ENCODE measurements around the gene ADAMTSL5.
"Not testable (repeated sequence)": the region's sequence is repeated elsewhere in the genome, so short reads cannot be mapped to it uniquely, and the experiment has no call there.

The ADAMTSL5 gene

DNA sequence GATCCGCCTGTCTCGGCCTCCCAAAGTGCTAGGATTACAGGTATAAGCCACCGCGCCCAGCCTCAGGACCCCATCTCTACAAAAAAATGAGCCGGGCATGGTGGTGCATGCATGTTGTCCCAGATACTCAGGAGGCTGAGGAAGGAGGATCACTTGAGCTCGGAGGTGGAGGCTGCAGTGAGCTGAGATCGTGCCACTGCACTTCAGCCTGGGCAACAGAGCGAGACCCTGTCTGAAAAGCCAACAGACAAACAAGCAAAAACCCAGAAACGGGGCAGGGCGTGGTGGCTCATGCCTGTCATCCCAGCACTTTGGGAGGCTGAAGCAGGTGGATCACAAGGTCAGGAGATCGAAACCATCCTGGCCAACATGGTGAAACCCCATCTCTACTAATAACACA lies 18.0 kb upstream of the ADAMTSL5 start:
- DNase-seq (ENCODE audit: low read depth in 2 of 2), result not testable (repeated sequence)

DNA sequence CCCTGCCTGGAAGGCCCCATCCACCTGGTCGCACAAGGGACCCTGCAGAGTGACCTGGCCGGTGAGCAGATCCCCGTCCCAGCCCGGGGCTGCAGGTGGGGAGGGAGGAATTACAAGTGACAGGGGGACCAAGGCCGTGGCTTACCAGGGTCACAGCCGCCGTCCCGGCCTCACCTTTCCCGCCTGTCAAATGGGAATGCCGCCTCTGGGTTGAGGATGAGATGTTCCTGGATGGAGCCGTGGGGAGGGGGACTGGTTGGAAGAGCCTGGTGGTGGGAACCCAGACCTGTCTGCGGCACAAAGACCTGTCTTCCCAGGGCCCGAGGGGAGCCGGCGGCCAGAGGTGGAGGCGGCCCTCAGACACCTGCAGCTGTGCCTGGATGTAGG lies 16.6 kb upstream of the ADAMTSL5 start:
- DNase-seq (ENCODE audit: low read depth in 2 of 2), result no peak

DNA sequence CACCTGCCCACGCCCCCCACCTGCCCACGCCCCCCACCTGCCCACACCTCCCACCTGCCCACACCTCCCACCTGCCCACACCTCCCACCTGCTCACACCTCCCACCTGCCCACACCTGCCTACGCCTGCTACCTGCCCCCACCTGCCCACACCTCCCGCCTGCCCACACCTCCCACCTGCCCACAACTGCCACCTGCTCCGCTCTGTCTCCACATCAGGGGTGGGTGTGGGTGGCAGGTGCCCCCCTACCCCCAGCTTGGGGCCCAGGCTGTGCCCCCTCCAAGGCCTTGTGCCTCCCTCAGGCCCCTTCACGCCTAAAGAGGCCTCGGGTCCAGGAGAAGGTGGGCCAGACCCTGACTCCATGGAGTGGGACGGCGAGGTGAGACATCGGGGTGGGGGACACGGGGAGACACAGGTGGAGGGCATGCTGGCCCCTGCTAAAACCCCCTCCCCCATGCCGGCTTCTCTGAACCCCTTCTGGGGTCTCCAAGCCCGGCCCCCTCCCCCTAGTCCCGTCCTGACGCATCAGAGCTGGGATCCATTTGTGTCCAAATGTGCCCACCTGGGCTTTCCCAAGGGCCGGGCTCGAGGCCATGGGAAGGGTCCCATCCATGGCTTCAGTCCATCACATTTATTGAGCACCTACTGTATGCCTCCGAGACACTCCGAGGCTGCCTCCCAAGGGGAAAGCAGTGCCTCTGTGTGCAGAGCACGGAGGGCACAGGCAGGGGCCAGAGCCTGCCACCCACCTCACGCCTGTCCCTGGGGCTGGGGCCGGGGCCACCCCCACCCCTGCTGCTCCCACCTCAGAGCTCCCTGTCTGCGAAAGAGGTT lies 16.0 kb upstream of the ADAMTSL5 start:
- no peak for DNase-seq (ENCODE audit: low read depth in 2 of 2)

DNA sequence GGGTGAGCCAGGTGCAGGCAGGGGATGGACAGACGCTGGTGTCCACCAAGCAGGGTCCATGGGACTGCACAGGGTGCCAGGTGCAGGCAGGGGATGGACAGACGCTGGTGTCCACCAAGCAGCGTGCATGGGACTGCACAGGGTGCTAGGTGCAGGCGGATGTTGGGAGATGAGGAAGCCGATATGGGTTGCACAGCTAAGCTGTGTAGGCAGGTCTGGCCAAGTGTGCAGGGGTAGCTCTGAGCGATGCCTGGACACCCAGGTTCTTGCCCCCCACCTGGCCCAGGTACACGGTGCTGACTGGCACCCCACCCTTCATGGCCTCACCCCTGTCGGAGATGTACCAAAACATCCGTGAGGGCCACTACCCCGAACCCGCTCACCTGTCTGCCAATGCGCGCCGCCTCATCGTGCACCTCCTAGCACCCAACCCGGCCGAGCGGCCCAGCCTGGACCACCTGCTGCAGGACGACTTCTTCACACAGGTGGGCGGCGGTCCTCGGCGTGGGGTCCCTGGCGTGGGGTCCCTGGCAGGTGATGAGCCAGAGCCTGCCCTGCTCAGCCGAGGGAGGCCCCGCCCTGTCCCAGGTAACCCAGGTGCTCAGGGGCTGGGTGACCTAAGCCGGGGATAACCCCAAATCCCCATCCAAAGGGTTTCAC lies 15.0 kb upstream of the ADAMTSL5 start:
- no peak for DNase-seq (ENCODE audit: low read depth in 2 of 2)

DNA sequence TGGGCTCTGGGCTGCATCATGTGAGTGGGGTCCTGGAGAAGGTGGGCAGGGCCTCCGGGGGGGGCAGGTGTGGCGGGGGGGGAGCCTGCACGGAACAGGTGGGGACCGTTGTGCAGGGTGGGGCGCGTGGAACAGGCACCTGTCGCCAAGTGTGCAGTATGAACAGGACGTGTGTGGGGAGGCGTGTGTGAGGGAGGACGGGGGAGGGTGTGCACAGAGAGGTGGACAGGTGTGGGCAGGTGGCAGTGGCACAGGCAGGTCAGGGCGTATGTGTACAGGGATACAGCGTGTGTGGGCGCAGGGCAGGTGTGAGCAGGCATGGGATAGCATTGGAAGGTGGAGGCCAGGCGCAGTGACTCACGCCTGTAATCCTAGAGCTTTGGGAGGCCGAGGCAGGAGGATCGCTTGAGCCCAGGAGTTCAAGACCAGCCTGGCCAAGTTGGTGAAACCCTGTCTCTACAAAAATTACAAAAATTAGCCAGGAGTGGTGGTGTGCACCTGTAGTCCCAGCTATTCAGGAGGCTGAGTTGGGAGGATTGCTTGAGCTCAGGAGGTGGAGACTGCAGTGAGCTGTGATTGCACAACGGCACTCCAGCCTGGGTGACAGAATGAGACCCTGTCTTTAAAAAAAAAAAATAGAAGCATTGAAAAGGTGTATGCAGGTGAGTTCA lies 14.3 kb upstream of the ADAMTSL5 start:
- no peak for DNase-seq (ENCODE audit: low read depth in 2 of 2)

DNA sequence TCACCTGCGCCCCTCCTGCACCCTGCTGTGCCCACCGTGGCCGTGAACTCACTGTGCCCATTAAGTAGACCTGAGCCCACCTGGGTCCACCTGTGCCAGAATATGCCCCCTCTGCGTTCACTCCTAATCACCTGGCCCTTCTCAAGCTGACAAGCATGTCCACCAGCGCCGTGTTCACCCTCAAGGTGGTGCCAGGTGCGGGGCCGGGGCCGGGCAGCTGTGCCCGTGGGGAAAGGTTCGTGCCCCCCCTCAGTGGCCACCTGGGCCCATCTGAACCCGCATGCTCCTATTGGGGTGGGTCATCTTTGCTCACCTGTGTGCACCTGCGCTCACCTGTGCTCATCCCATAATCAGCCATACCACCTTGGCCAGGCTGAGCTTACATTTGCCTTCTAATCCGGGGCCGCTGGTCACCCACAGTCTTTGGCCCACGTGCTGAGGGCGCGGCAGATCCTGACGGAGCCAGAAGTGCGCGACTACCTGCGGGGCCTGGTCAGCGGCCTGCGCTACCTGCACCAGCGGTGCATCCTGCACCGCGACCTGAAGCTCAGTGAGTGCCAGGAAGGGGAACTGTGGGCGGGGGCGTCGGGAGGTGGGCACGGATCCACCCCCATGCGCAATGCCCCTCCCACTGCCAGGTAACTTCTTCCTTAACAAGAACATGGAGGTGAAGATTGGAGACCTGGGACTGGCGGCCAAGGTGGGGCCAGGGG lies 13.4 kb upstream of the ADAMTSL5 start:
- no peak for DNase-seq (ENCODE audit: low read depth in 2 of 2)

DNA sequence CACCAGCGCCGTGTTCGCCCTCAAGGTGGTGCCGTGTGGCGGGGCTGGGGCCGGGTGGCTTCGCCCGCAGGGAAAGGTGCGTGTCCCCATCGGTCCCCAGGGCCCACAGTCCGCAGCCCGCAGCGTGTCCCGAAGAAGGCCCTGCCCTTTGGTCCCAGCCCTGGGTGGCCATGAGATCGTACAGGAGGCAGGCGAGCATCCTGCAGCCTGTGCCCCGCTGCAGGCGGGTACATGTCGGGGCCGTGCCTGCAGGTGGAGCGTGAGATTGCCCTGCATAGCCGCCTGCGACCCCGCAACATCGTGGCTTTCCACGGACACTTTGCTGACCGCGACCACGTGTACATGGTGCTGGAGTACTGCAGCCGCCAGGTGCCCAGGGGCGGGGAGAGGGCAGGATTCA lies 12.5 kb upstream of the ADAMTSL5 start:
- no peak for DNase-seq (ENCODE audit: low read depth in 2 of 2)

DNA sequence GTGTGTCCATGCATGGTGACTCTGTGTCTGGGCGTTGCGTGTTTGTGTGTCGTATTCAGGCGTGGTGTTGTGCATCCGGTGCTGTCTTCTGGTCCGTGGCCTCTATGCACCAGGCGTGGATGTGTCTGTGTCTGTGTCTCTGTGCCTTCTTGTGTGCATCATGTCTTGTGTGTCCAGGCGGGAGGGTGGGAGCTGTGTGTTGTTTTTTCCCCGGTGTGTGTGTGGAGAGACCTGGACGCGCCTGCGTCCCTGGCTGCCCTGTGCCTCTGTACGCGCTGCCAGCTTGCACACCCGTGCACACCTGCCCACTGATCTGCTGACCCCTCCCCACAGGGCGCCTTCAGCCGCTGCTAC lies 12.1 kb upstream of the ADAMTSL5 start:
- no peak for DNase-seq (ENCODE audit: low read depth in 2 of 2)

DNA sequence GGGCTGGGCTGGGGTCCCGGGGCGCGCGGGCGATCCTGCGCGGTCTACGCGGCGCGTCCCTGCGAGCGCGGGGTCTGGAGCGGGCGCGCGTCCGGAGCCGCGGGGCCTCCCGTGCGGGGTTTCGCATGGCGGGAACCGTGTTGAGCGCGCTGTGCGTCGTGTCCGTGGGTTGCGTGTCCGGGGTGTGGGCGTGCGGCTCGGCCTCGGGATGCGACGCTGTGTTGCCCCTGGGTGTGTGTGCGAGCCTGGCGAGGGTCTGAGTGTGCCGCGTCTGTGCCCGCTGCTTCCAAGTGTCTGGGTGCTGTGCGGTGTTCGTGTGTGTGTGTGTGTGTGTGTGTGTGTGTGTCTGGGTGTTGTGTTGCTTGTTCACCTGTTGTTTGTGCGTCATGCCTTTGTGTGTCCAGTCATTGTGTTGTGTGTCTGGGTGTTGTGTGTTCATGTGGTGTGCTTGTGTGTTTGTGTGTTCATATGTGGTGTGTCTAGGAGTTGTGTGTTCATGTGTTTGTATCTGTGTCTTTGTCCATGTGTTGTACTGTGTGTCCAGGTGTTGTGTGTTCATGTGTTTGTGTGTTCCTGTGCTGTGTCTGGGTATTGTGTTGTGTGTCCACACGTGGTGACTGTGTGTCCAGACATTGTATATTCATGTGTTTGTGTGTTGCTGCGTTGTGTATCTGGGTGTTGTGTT lies 11.6 kb upstream of the ADAMTSL5 start:
- DNase-seq (ENCODE audit: low read depth in 2 of 2), result no peak

DNA sequence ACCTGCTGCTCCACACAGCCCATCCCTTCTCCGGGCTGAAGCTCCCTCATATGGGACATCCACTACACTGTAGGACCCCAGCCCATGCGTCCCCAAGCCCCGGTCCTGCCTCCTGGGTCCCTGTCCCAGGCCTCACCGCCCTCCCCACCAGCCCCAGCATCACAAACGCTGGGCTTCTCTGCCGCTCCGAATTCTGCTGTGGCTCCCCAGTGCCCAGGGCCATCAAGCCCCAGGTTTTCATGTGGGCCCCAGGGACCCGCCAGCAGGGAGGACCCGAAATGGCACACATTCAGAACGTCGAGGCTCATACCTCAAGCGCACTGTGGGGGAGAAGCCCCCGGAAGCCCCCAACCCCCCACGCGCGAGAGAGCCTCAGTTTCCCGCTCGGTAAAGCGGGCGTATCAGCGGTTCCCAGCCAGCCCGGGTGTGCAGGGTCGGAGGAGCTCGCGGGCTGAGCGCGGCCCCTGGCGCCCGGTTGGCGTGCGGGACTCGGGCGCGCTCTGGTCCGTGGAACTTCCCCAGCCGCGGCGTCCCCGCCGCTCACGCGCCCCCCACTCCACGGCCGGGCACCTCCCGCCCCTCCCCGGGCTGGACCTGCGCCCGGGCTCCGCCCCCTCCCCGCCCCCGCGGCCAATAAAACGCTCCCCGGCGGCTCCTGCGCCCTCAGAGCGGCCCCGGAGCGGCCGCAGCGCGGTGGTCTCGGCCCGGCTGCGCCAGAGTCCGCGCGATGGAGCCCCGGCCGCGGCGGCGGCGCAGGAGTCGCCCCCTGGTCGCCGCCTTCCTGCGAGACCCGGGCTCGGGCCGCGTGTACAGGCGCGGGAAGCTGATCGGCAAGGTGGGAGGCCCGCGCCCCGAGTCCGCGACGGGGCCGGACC lies 10.8 kb upstream of the ADAMTSL5 start, which contains the start of gene PLK5:
PLK5 (plus strand) TSS at position 666 of the 875 bp plus-strand sequence. CDS start 2,920 bp downstream, outside the sequence.
- no peak for DNase-seq (ENCODE audit: low read depth in 2 of 2)

DNA sequence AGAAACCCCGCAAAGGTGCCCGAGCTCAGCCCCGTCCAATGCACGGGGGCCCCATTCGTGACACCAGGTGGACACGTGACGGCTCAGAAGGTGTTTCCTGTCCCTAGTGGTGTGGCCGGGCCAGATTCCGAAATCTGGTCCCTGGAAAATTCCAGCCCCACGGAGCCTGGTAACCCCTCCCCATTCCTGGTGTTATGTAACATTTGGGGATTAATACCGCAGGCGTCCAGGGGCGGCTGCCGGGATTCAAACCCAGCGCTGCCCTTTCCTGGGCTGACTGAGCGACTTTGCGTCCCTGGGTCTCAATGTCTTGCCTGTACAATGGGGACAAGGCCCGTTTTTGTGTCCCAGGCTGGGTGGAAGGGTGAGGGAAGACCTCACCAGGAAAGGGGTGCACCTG lies 10.0 kb upstream of the ADAMTSL5 start:
- no peak for DNase-seq (ENCODE audit: low read depth in 2 of 2)

DNA sequence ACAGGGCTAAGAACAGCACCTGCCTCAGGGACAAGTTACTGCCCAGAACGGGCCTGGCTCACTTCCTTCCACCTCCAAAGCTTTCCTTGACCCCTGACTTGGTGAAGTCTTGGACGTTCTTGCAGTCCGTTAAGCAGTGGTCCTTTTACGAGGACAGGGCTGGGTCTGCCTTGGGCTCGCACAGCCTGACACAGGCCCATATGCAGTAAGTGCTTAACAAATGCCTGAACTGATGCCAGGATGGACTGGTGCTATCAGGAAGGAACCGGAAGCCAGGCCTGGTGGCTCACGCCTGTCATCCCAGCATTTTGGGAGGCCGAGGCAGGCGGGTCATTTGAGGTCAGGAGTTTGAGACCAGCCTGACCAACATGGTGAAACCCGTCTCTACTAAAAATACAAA lies 9.2 kb upstream of the ADAMTSL5 start:
- DNase-seq (ENCODE audit: low read depth in 2 of 2), result no peak

DNA sequence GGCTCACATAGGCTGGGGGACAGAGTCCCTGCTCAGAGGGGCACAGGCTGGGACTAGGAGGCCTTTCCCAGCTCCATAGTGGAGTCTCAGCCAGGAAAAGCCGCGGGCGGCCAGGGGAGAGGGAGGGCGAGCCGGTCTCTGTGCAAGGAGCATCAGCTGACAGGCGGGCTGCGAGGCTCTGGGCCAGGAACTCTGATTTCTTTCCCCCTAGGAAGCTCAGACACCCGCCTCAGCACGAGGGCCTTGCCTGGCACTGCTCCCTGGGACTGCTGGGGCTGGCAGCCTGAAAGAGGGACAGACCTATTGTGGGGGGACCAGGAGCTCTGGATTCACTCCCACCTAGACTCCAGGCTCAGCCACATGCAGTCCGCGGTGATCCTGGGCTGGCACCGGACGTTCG lies 8.8 kb upstream of the ADAMTSL5 start:
- no peak for DNase-seq (ENCODE audit: low read depth in 2 of 2)

DNA sequence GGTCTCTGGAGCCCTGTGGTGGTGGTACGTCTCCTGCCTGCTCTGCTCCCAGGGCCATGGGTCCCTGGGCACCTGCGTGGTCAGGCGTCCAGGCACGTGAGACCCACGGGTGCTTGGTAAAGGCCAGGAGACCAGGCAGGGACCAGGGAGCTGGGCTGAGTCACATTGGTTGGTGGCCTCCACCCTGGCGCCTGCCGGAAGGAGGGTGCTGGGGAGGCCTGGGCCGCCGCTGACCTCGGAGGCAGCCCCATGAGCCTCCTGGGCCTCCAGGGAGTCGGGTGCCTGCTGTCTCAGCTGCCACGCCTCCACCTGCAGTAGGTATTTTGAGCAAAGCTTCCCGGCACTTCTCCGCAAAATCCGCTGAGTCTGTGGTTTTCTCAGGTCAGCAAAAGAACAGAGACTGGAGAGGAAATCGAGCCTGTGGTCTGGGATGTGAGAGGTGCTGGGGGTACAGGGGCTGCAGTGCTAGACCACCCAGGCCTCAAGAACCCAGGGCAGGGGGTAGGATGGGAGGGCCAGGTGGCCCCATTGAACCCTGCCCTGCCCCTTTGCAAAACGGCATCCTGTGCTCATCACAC lies 7.5 kb upstream of the ADAMTSL5 start:
- no peak for DNase-seq (ENCODE audit: low read depth in 2 of 2)

DNA sequence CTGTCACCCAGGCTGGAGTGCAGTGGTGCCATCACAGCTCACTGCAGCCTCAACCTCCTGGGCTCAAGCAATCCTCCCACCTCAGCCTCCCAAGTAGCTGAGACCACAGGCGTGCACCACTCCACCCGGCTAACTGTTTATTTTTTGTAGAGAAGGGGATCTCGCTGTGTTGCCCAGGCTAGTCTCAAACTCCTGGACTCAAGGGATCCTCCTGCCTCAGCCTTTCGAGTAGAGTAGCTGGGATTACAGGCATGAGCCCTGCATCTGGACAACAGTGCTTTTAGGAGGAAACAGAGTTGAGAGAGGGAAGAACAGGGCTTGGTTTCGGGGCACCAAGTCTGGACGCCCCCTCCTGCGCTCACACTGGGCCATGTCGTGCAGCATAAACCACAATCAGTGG lies 7.0 kb upstream of the ADAMTSL5 start:
- DNase-seq (ENCODE audit: low read depth in 2 of 2), result not testable (repeated sequence)

DNA sequence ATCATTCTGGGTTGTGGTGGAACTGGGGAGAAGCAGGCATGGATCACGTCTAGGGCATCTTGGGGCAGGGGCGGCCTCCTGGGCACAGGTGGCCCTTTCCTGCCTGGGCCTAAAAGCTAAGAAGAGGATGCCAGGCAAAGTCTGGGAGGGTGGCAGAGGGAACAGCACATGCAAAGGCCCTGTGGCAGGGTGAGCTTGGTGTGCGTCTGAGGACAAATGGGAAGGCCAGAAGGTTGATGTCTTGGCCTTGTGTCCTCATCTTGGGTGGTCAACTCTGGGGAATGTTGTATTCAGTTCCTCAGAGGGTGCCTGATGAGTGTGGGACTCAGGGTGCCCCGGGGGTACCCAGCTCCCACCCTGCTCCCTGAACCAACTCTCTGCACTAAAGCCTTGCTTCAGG lies 5.7 kb upstream of the ADAMTSL5 start:
- DNase-seq (ENCODE audit: low read depth in 2 of 2), result no peak

DNA sequence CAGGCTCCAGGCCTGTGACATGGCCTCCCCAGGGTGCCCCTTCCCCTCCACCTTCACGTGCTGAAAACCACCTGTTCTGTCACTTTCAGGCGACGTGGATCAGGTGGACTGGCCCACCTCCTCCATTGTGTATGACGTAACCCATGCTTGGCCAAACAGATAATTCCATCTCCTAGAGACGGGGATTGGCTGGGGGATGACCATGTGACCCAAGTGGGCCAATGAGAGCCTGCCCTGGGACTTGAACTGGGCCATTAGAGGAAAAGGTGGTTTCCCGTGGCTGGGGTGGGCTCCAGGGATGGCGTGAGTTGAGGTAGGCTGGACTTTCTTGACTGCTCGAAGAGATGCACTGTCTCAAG lies 3.6 kb upstream of the ADAMTSL5 start:
- no peak for DNase-seq (ENCODE audit: low read depth in 2 of 2)

DNA sequence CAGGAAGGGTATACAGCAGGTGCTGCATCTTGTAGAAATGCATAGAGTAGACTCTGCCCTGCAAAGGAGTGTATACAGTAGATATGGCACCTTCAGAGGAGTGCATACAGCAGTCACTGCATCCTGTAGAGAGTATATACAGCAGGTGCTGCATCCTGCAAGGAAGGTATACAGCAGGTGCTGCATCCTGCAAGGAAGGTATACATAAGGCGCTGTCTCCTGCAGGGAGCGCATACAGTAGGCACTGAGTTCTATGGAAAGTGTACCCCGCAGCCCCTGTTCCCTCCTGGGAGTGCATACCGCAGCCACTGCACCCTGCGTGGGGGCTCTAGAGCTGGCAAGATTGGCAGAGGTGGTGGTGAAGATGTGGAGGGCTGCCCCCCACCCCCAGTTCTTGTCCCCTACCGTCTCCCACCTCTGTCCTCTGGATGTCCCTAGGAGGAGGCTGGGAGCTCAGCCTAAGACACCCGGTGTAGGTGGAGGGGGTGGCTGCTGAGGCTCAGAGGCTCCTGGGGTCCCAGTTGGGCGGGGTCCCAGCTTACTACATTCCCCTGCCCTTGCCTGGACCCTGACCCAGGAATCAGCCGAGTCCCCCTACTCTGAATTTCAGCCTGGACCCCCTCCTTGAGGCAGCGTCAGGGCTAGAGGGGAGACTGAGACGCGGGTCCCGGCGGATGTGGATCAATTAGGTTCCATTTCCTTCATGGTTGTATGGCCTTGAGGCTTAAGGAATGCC lies 2.3 kb upstream of the ADAMTSL5 start:
- DNase-seq (ENCODE audit: low read depth in 2 of 2), result no peak

DNA sequence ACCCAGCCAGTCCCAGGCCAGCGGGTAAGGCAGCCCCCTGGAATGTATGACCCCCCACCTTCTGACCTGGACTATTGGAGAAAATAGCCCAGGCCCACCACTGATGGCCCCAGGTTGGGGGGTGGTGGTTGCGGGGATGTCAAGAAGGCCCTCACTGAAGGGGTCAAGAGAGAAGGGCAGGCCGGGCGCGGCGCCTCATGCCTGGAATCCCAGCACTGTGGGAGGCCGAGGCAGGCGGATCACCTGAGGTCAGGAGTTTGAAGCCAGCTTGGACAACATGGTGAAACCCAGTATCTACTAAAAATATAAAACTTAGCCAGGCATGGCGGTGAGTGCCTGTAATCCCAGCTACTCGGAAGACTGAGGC lies 1.5 kb upstream of the ADAMTSL5 start:
- DNase-seq (ENCODE audit: low read depth in 2 of 2), result no peak
